GM12878 (cell line): Measurements from ENCODE around the gene GCKR. TPM values are rescaled to one million over a fixed set of nuclear protein-coding genes. Genes with fewer than 3 reads are reported as not detected.
"Not testable (repeated sequence)": the region's sequence is repeated elsewhere in the genome, so short reads cannot be mapped to it uniquely, and the experiment has no call there.

Experiments
- ATAC-seq: fragments of 200-7000 bp; cut with Tn5 transposase; 3 replicates; pipeline ENCODE4 v1.9.1; 2020; ENCODE audit warnings: mild to moderate bottlenecking, moderate library complexity
- BruUV-seq: library from RNA; stranded (reverse); fragments of 400-500 nt; replicated peaks from 2 replicates; lab custom pipeline; 2021; lab: Mats Ljungman, UMichigan
- CTCF ChIA-PET: fragments of 300-600 bp; sonication (Branson Sonifier 250); formaldehyde crosslinking; extraction: SDS; loops from one replicate; lab custom pipeline; 2021; ENCODE audit warnings: inconsistent platforms; lab: Yijun Ruan, JAX
- POLR2A ChIA-PET: fragments of 350-600 bp; formaldehyde crosslinking; extraction: SDS; loops from one replicate; lab custom pipeline; 2021; ENCODE audit warnings: inconsistent platforms; lab: Charles Lee
- RAD21 ChIA-PET: fragments of 300-600 bp; sonication (Branson Sonifier 250); formaldehyde crosslinking; loops from one replicate; lab custom pipeline; 2023; ENCODE audit warnings: antibody characterized with exemption; ENCODE audit not compliant: unreplicated experiment; lab: Charles Lee
- SMC1A ChIA-PET: fragments of 300-600 bp; sonication (Branson Sonifier 250); formaldehyde crosslinking; loops from one replicate; lab custom pipeline; 2023; ENCODE audit not compliant: unreplicated experiment, uncharacterized antibody; lab: Charles Lee
- DNase-seq: peaks from one replicate; pipeline ENCODE4 v3.0.0-alpha.2; 2011; ENCODE audit warnings: low read depth, low spot score
- FAIRE-seq: peaks from 3 replicates; lab custom pipeline; 2011; peaks lifted over from hg19 to GRCh38; lab: Jason Lieb, UNC
- H2AFZ ChIP-seq: 2 replicates; pipeline ENCODE4 v1.6.0; 2011; ENCODE audit warnings: low read depth, low read length, control low read depth; ENCODE audit not compliant: control insufficient read depth
- H3K27ac ChIP-seq: 2 replicates; pipeline ENCODE4 v1.5.1; 2011; ENCODE audit warnings: control low read depth; ENCODE audit not compliant: control insufficient read depth, insufficient read depth
- H3K27me3 ChIP-seq, 2 experiments: replicated peaks in 1 of 2; 2 replicates each; pipeline versions ENCODE4 v1.6.0 to v1.6.1; 2011; ENCODE audit warnings: low read length in 1 of 2; ENCODE audit not compliant: control insufficient read depth in 2 of 2, insufficient read depth in 2 of 2
- H3K36me3 ChIP-seq, 2 experiments: 2 replicates each; pipeline ENCODE4 v1.5.1; 2011; ENCODE audit warnings: low read length in 1 of 2; ENCODE audit not compliant: control insufficient read depth in 2 of 2, insufficient read depth in 2 of 2
- H3K4me1 ChIP-seq: 2 replicates; pipeline ENCODE4 v1.6.1; 2011; ENCODE audit warnings: mild to moderate bottlenecking, low read length, moderate library complexity, mixed read lengths; ENCODE audit not compliant: control insufficient read depth, insufficient read depth
- H3K4me2 ChIP-seq: 2 replicates; pipeline ENCODE4 v1.6.0; 2011; ENCODE audit warnings: control low read depth; ENCODE audit not compliant: control insufficient read depth, insufficient read depth
- H3K4me3 ChIP-seq: fragments of 200-600 bp; sonication (generic); 2 replicates; pipeline ENCODE4 v1.5.1; 2016
- H3K79me2 ChIP-seq: 2 replicates; pipeline ENCODE4 v1.6.0; 2011; ENCODE audit warnings: low read length; ENCODE audit not compliant: control insufficient read depth, insufficient read depth
- H3K9ac ChIP-seq: 2 replicates; pipeline ENCODE4 v1.8.0; 2011; ENCODE audit warnings: low read length, control low read depth, mixed read lengths; ENCODE audit not compliant: control insufficient read depth, insufficient read depth
- H3K9me3 ChIP-seq: replicated peaks from 3 replicates; pipeline ENCODE4 v1.5.1; 2011; ENCODE audit warnings: mild to moderate bottlenecking, low read length; ENCODE audit not compliant: control insufficient read depth, insufficient read depth
- H4K20me1 ChIP-seq: 2 replicates; pipeline ENCODE4 v1.6.0; 2011; ENCODE audit not compliant: control insufficient read depth, insufficient read depth
- whole genome bisulfite sequencing: methylation state at CpG from one replicate; pipeline ENCODE4 v1.1.6; 2016; ENCODE audit warnings: low lambda C conversion rate; ENCODE audit not compliant: insufficient replicate concordance, insufficient coverage; ENCODE audit errors: missing lambda C conversion rate; 5-methylcytosine and 5-hydroxymethylcytosine counted together
- in situ Hi-C: fragments of 300-500 bp; cut with MboI; formaldehyde crosslinking; loops from 9 replicates; pipeline ENCODE4 v1.14.3; 2018; ENCODE audit warnings: mixed read lengths
- intact Hi-C: fragments of 100-400 bp; cut with micrococcal nuclease; formaldehyde crosslinking; loops from one replicate; pipeline ENCODE4 v1.14.2; 2022; ENCODE audit not compliant: unreplicated experiment
- polyA plus RNA-seq, 11 experiments: library from polyadenylated mRNA; depleted of rRNA in 4 of 11; unstranded in 6 of 11; stranded (reverse) in 5 of 11; fragments of >200 nt; fragmentation: Nextera tagmentation in 4 of 11; fragmentation: Illumina TruSeq in 1 of 11; extraction: Ambion mirVana in 4 of 11; extraction: Trizol in 1 of 11; gene quantifications; 1 replicate in 1 of 11; 2 replicates in 10 of 11; pipeline versions ENCODE4 v1.2.1 to v1.2.3, GENCODE V29; 2011 to 2016; ENCODE audit warnings: inconsistent platforms in 2 of 11, missing spikeins in 2 of 11, low read depth in 1 of 11
- total RNA-seq, 4 experiments: library from RNA; depleted of rRNA in 3 of 4; stranded (reverse); fragments of >200 nt in 3 of 4; fragmentation: Illumina TruSeq in 1 of 4; extraction: Trizol in 1 of 4; gene quantifications; 2 replicates each; pipeline versions ENCODE4 v1.2.1 to v1.2.3, GENCODE V29; 2013 to 2021

The GCKR gene
- total and polyA plus RNA-seq, 10 of the 15 experiments (the other 5 are each of a cell fraction or from before 2014, with no cell fraction given) = not detected

DNA sequence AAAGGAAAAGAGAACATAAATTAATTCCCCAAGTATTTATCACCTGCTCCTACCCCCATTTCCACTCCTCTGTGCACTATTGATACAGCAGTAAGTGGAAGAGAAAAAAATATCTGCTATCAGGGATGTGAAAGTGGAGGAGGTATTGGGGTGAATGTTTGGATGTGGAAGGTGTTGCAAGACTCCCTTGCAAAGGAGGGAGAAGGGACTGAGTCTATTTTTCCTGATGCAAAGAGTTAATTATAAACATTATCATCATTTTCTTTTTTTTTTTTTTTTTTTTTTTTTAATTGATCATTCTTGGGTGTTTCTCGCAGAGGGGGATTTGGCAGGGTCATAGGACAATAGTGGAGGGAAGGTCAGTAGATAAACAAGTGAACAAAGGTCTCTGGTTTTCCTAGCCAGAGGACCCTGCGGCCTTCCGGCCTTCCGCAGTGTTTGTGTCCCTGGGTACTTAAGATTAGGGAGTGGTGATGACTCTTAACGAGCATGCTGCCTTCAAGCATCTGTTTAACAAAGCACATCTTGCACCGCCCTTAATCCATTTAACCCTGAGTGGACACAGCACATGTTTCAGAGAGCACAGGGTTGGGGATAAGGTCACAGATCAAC is 42.3 kb downstream of the GCKR start:
- ATAC-seq, SMC1A ChIA-PET, H3K36me3 ChIP-seq: not testable (repeated sequence)

DNA sequence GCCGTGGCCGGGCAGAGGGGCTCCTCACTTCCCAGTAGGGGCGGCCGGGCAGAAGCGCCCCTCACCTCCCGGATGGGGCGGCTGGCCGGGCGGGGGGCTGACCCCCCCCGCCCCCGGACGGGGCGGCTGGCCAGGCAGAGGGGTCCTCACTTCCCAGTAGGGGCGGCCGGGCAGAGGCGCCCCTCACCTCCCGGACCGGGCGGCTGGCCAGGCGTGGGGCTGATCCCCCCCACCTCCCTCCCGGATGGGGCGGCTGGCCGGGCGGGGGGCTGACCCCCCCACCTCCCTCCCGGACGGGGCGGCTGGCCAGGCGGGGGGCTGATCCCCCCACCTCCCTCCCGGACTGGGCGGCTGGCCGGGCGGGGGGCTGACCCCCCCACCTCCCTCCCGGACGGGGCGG is 43.0 kb downstream of the GCKR start:
- H3K27ac ChIP-seq, POLR2A ChIA-PET, H2AFZ ChIP-seq, CTCF ChIA-PET, RAD21 ChIA-PET, in situ Hi-C loops, DNase-seq, BruUV-seq, H3K27me3 ChIP-seq, H3K9ac ChIP-seq, FAIRE-seq, ATAC-seq, H3K4me3 ChIP-seq, H3K36me3 ChIP-seq, H3K79me2 ChIP-seq, H3K9me3 ChIP-seq, SMC1A ChIA-PET, H3K4me2 ChIP-seq, H3K4me1 ChIP-seq, intact Hi-C loops, H4K20me1 ChIP-seq: not testable (repeated sequence)
- no CpG with 5 or more reads among the region's 35 CpGs for WGBS

More for the DNA sequence above, 42.3 kb downstream of the GCKR start:
- RAD21 ChIA-PET, H2AFZ ChIP-seq, H3K4me2 ChIP-seq, FAIRE-seq, H3K27me3 ChIP-seq, H3K9ac ChIP-seq, H4K20me1 ChIP-seq, DNase-seq, H3K27ac ChIP-seq, H3K4me3 ChIP-seq, CTCF ChIA-PET, H3K4me1 ChIP-seq, BruUV-seq, in situ Hi-C loops, H3K79me2 ChIP-seq, POLR2A ChIA-PET, H3K9me3 ChIP-seq, intact Hi-C loops: not testable (repeated sequence)
- 72% methylated on average over 4 of the region's 6 CpGs for WGBS
